Progenitor cell of endocrine pancreas (in vitro differentiated cells): ENCODE measurements around the gene MAP2K7. TPM values are rescaled to one million over a fixed set of nuclear protein-coding genes. Genes with fewer than 3 reads are reported as not detected.

Experiments used
- DNase-seq: peaks from one replicate; pipeline ENCODE4 v3.0.0; 2021; ENCODE audit warnings: low spot score; ENCODE audit not compliant: unreplicated experiment
- H3K27ac Mint-ChIP-seq: 2 replicates; pipeline ENCODE4 v1.8.0; 2021; ENCODE audit warnings: mild to moderate bottlenecking, moderate library complexity, mixed read lengths
- H3K27me3 Mint-ChIP-seq: 2 replicates; pipeline ENCODE4 v1.8.0; 2021; ENCODE audit warnings: mixed read lengths
- H3K36me3 Mint-ChIP-seq: 2 replicates; pipeline ENCODE4 v1.8.0; 2022; ENCODE audit warnings: mixed read lengths; ENCODE audit not compliant: insufficient read depth
- H3K4me1 Mint-ChIP-seq: 2 replicates; pipeline ENCODE4 v1.8.0; 2021; ENCODE audit warnings: low read depth, mixed read lengths
- H3K4me3 Mint-ChIP-seq: 2 replicates; pipeline ENCODE4 v1.8.0; 2021; ENCODE audit warnings: low read depth, mild to moderate bottlenecking, moderate library complexity, mixed read lengths
- H3K9me3 Mint-ChIP-seq: 2 replicates; pipeline ENCODE4 v1.8.0; 2021; ENCODE audit warnings: low read depth, mixed read lengths
- CTCF ChIP-seq: fragments of 200-600 bp; sonication (generic); IDR thresholded peaks from one replicate; pipeline ENCODE4 v1.5.0; 2021; ENCODE audit warnings: antibody characterized with exemption, mild to moderate bottlenecking; ENCODE audit not compliant: unreplicated experiment
- total RNA-seq: library from RNA; stranded (reverse); gene quantifications from 2 replicates; pipeline ENCODE4 v1.2.1, GENCODE V29; 2021

The MAP2K7 gene
- total RNA-seq, 1 donor from 2014 or later: 53.5 TPM

GRCh38 chr19:7894612-7895309 is 8.9 kb upstream of the MAP2K7 start:
- no peak for DNase-seq
- no peak overlapping the region for H3K4me3 Mint-ChIP-seq

GRCh38 chr19:7895565-7895964 is 8.1 kb upstream of the MAP2K7 start:
- Mint-ChIP-seq H3K27ac (no peak overlapping the region), H3K4me1 (no peaks in the 10 kb centered on the region), H3K27me3 (peaks cover 10% of the 10 kb centered on the region), H3K36me3 (no peaks in the 10 kb centered on the region), H3K4me3 (no peak overlapping the region), H3K9me3 (no peaks in the 10 kb centered on the region)
- TF ChIP-seq CTCF: no peak
- no peak for DNase-seq

More at GRCh38 chr19:7894612-7895309, 8.9 kb upstream of the MAP2K7 start:
- H3K4me1 Mint-ChIP-seq: no peaks in the 10 kb centered on the region
- H3K27me3 Mint-ChIP-seq: peaks cover 10% of the 10 kb centered on the region
- no peaks in the 10 kb centered on the region for H3K9me3 Mint-ChIP-seq
- no peak overlapping the region for H3K27ac Mint-ChIP-seq
- no peaks in the 10 kb centered on the region for H3K36me3 Mint-ChIP-seq
- no peak for TF ChIP-seq CTCF

DNA sequence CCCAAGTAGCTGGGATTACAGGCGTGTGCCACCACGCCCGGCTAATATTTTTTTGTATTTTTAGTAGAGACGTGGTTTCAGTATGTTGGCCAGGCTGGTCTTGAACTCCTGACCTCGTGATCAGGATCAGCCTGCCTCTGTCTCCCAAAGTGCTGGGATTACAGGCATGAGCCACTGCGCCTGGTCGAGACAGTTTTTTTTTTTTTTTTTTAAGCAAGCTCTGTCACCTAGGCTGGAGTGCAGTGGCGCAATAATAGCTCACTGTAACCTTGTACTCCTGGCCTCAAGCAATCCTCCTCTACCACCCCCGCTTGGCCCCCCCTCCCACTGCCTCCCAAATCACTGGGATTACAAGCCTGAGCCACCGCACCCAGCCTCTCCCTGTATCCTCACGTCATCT is 6.4 kb upstream of the MAP2K7 start:
- no peak overlapping the region for H3K4me3 Mint-ChIP-seq
- no peak overlapping the region for H3K27ac Mint-ChIP-seq
- H3K27me3 Mint-ChIP-seq: peaks cover 2% of the 10 kb centered on the region
- H3K4me1 Mint-ChIP-seq: no peaks in the 10 kb centered on the region
- TF ChIP-seq CTCF: no peak
- H3K9me3 Mint-ChIP-seq: no peaks in the 10 kb centered on the region
- H3K36me3 Mint-ChIP-seq: no peaks in the 10 kb centered on the region
- no peak for DNase-seq

DNA sequence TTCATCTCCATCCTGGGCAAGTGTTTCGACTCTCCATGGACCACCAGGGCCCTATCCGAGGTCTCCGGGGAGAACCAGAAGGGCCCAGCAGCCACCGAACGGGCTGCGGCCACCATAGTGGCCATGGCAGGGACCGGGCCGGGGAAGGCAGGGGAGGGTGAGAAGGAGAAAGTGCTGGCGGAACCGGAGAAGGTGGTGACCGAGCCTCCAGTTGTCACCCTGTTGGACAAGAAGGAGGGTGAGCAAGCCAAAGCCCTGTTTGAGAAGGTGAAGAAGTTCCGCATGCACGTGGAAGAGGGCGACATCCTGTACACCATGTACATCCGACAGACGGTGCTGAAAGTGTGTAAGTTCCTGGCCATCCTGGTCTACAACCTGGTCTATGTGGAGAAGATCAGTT is 4.7 kb upstream of the MAP2K7 start:
- no peak overlapping the region for H3K27ac Mint-ChIP-seq
- H3K4me1 Mint-ChIP-seq: peaks cover 8% of the 10 kb centered on the region
- H3K9me3 Mint-ChIP-seq: no peaks in the 10 kb centered on the region
- no peaks in the 10 kb centered on the region for H3K36me3 Mint-ChIP-seq
- DNase-seq: no peak
- H3K4me3 Mint-ChIP-seq: no peak overlapping the region
- H3K27me3 Mint-ChIP-seq: peaks cover 2% of the 10 kb centered on the region
- no peak for TF ChIP-seq CTCF

DNA sequence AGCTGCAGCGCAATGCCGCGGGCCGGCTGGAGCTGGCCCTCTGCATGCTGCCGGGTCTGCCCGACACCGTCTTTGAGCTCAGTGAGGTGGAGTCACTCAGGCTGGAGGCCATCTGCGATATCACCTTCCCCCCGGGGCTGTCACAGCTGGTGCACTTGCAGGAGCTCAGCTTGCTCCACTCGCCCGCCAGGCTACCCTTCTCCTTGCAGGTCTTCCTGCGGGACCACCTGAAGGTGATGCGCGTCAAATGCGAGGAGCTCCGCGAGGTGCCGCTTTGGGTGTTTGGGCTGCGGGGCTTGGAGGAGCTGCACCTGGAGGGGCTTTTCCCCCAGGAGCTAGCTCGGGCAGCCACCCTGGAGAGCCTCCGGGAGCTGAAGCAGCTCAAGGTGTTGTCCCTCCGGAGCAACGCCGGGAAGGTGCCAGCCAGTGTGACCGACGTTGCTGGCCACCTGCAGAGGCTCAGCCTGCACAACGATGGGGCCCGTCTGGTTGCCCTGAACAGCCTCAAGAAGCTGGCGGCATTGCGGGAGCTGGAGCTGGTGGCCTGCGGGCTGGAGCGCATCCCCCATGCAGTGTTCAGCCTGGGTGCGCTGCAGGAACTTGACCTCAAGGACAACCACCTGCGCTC is 3.8 kb upstream of the MAP2K7 start:
- Mint-ChIP-seq H3K36me3 (no peaks in the 10 kb centered on the region), H3K4me3 (no peak overlapping the region)

More for the DNA sequence above, 3.8 kb upstream of the MAP2K7 start:
- H3K27me3 Mint-ChIP-seq: no peaks in the 10 kb centered on the region
- H3K4me1 Mint-ChIP-seq: peaks cover 12% of the 10 kb centered on the region
- H3K27ac Mint-ChIP-seq: no peak overlapping the region
- DNase-seq: no peak
- no peak for TF ChIP-seq CTCF
- H3K9me3 Mint-ChIP-seq: no peaks in the 10 kb centered on the region
